ENCODE measurements around the gene AHRR.

GRCh38 chr5:313806-314376, 7.6 kb upstream of the AHRR start:
- no peak for TF ChIP-seq CTCF (conservative IDR thresholded peaks at IDR 0.05 in 1 of 2, IDR thresholded peaks at IDR 0.05 in 1 of 2; ENCODE audit: low read depth in 1 of 2, low read length in 2 of 2)
- TF ChIP-seq EZH2 (IDR thresholded peaks at IDR 0.05; ENCODE audit: low read length, missing control alignments): no peak

Data from fibroblast of lung (primary cell).